KOPT-K1 (cell line): ENCODE results near the gene CENPT.
A peak's percentile ranks its signal among the peaks of the same experiment; 100 is the strongest.
"Not testable (repeated sequence)": the region's sequence is repeated elsewhere in the genome, so short reads cannot be mapped to it uniquely, and the experiment has no call there.

Experiments
- H3K27ac ChIP-seq: fragments of 200-600 bp; sonication (generic); 2 replicates; pipeline ENCODE4 v1.5.1; 2016; ENCODE audit warnings: antibody characterized with exemption, mild to moderate bottlenecking, low read depth, low read length; ENCODE audit not compliant: poor library complexity, severe bottlenecking
- H3K36me3 ChIP-seq: fragments of 200-600 bp; sonication (generic); 2 replicates; pipeline ENCODE4 v1.5.1; 2017; ENCODE audit warnings: antibody characterized with exemption, mild to moderate bottlenecking, low read length, moderate library complexity; ENCODE audit not compliant: insufficient read depth
- H3K9me3 ChIP-seq: fragments of 200-600 bp; sonication (generic); 2 replicates; pipeline ENCODE4 v1.5.1; 2017; ENCODE audit warnings: antibody characterized with exemption, low read length, mild to moderate bottlenecking; ENCODE audit not compliant: insufficient read depth, poor library complexity, severe bottlenecking

CENPT gene

DNA sequence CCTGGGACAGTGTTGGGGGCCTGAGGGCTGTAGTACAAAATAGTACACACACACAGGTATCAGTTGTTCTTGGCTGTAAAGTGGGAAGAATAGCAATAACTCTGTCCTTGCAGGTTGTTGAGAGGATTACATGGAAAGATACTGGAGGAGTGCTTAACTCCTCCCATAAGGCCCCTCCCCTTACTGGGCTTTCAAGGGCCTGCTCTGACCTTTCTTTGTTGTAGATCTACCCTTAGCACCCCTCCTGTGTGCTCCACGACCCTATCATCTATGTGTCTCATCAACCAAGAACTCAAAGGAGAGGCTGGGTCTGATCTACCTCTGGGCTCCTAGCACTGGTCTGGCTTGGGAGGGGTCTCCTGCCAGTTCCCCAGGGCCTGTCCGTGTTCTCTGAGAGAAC, 17.1 kb upstream of the CENPT start:
- no peaks in the 10 kb centered on the region for H3K9me3 ChIP-seq
- H3K27ac ChIP-seq, result no peak overlapping the region
- H3K36me3 ChIP-seq, result peaks cover 96% of the 10 kb centered on the region

DNA sequence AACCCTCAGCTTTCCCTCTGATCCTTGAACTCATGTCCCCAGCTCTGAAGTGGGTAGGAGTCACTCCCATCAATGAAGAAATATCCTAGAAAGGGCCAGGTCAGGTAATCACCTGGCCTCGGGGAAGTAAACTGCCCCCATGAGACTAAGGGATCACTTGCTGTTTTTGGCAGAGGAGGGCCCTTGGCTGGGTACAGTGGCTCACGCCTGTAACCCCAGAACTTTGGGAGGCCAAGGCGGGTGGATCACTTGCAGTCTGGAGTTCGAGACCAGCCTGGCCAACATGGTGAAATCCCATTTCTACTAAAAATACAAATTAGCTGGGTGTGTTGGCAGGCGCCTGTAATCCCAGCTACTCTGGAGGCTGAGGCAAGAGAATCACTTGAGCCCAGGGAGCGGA, 16.6 kb upstream of the CENPT start:
- H3K9me3 ChIP-seq, H3K27ac ChIP-seq: not testable (repeated sequence)
- peaks cover 90% of the 10 kb centered on the region for H3K36me3 ChIP-seq

DNA sequence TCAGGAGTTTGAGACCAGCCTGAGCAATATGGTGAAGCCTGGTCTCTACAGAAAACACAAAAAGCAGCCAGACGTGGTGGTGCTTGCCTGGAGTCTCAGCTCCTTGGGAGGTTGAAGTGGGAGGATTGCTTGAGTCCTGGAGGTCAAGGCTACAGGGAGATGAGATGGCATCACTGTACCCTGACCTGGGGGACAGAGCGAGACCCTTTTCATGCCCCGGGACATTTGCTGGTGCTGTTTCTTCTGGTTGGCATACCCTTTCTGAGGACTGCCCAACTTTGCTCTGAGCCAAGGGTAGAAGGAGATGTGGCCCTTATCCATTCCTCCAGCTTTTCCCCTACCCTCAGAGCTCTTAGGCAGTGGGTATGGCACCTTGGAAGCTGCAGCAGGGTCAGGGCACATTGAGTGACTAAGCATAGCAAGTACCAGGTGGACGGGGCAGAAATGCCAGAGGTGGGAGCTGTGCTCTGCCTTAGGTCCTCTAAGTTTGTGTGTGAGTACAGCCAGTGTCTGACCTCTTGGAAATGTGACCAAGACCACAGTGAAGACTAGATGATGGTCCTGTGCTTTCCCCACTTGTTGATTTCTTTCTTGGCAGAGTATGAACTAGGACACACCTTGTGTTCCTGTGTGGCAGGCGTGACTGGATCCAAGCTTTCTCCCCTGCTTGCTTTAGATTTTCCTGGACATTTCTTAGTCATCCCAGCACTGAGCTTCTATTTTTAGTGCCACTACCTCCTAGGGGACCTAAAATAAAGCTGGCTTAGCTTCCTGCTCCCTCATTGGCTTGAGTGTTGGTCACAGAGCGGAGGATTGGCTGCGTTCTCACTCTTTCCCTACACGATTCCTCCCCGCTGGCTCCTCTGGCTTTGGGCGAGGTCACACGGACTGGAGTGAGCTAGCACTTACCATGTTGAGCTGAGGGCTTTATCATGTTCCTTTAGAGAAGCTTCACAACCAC, 15.4 kb upstream of the CENPT start:
- Histone ChIP-seq H3K9me3 (no peaks in the 10 kb centered on the region), H3K27ac (no peak overlapping the region), H3K36me3 (peaks cover 87% of the 10 kb centered on the region)

DNA sequence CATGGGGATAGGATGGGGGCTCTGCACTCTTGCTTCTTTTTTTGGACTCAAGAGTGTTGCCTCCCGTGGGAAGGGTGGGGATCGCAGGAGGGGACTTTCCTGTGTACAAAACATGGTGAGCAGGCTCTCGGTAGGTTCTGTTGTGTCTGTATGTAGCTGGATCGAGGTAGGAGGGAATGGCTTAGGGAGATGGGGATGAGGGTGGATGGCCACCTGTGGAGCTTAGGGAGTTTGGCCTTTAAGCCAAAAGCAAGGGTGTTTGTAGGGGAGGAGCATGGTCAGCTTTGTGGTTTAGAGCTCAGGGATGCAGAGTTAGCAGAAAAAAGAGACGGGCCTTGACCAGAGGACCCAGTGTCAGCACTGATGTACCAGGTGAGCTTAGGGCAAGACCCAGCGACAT, 14.4 kb upstream of the CENPT start:
- Histone ChIP-seq H3K27ac (no peak overlapping the region), H3K9me3 (no peaks in the 10 kb centered on the region), H3K36me3 (peaks cover 84% of the 10 kb centered on the region)

DNA sequence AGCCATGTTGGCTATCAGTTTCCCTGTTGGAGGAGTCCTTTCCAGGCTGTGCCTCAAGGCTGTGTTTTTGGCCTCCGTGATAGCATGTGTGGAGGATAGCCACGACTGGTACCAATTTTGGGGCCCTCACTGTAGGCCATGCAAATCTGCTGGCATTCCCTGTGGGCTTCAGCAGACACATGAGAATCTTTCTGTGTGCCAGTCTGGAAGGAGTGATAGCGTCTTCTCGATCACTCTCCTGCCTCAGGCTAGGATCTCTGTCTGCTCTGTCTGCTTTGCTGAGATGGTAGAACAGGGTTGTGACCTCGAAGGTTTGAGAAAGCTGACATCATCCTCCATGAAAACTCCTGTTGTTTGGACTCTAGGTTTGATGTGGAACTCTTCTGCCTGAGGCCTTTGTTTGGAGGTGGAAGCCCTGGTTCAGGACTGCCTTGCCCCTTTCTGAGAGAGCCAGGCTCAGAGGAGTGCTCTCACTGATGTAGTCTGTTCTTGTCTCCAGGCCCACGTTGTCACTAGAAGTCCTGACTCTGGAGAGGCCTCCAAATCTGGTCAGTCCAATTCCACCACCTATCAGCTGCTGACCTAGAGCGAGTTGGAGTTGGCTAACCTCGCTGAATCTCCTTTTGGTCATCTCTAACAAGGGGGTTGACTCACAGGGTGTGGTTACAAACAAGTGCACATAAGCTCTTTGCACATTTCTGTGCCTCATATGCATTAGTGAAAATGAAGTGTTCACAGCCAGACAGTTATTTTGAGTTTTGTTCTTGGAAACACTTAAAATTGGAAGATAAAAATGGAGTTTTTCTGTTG, 13.3 kb upstream of the CENPT start:
- H3K27ac ChIP-seq, result no peak overlapping the region
- H3K36me3 ChIP-seq, result peaks cover 76% of the 10 kb centered on the region
- no peaks in the 10 kb centered on the region for H3K9me3 ChIP-seq

DNA sequence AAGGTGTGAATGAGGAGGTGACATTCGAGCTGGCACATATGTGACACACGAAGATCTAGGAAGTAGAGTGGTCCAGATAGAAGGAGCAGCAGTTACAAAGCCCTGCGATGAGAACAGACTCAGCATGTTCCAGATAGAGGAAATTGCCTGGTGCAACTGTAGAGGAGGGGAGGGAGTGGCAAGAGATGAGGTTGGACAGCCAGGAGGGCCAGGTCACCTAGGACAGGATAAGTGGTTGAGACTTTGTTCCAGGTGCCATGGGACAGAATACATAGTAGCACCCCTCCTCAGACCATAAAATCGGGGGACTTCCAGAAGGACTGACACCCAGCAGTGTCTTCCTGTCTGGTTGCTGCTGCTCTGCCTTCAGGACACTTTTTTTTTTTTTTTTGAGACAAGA, 11.0 kb upstream of the CENPT start:
- Histone ChIP-seq H3K9me3 (no peaks in the 10 kb centered on the region), H3K27ac (no peak overlapping the region), H3K36me3 (peaks cover 59% of the 10 kb centered on the region)

DNA sequence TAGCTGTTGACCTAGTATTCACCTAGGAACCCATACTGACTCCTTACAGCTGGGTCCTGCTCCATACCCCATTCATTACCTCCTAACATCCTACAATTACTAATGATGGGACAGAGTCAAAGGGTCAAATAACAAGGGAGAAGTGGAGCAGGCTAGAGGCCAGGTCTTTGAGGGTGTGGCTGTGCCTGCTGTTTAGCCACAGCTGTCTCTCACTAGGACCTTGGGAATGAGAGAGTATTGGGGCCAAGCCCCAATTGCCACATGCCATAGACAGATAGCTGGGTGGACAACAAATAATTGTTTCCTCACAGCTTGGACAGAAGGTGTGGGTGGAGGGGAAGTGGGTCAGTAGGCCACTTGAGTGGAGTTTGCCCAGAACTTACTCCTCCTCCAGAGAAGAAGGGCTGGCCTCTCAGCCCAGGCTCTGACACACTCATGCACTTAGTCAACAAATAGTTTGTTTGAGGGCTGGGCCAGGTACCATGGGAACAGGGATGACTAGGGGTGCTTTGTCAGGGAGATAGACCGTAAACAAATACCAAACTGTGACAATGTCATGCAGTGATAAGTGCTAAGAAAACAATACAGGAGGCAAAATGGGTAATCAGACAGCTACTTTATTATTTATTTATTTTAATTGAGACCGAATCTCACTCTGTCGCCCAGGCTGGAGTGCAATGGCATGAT, 10.2 kb upstream of the CENPT start:
- Histone ChIP-seq H3K27ac (no peak overlapping the region), H3K9me3 (no peaks in the 10 kb centered on the region), H3K36me3 (peaks cover 53% of the 10 kb centered on the region)

DNA sequence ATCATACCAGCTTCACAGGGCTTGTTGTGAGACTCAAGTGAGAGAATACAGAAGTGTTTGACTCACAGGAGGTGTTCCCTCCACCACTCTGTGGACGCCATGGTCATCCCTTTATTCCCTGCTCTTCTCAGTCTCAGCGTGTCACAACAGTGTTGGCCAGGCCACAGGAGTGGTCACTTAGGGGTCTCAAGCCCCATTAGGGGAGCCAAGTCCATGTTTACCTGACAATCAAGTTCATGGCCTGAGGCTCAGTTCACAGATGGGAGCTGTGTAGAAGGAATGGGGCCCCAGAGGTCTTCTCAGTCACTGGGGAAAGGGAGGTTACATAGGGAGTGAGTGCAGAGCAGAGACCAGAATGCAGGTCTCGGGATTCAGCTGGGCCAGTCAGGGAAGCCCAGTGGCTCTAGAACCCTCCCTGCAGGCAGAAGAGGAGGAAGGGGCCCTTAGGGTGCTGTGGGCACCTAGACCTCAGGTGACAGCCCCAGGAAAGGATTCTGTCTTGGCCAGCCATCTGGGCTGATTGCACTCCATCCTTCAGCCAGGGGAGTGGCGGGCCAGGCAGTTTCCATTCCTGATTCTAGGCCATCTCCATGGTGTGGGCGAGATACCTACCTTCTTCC, 9.5 kb upstream of the CENPT start:
- Histone ChIP-seq H3K36me3 (peaks cover 48% of the 10 kb centered on the region), H3K27ac (no peak overlapping the region), H3K9me3 (no peaks in the 10 kb centered on the region)

DNA sequence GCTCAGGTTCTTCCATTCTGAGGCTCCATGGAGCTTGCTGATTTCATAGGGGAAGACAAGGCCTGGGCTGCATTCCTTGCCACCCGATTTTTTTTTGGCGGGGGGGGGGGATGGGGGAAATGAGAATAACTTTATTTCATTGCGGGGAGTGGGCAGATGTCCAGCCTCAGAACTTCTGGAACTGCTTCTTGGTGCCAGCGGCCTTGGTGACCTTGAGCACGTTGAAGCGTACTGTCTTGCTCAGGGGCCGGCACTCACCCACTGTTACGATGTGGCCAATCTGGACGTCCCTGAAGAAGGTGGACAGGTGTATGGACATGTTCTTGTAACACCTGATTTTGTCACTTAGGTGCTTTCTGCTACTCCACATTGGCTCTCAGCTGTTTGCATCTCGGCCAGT, 8.3 kb upstream of the CENPT start:
- peaks cover 43% of the 10 kb centered on the region for H3K36me3 ChIP-seq
- H3K27ac ChIP-seq, result no peak overlapping the region
- H3K9me3 ChIP-seq, result no peaks in the 10 kb centered on the region

DNA sequence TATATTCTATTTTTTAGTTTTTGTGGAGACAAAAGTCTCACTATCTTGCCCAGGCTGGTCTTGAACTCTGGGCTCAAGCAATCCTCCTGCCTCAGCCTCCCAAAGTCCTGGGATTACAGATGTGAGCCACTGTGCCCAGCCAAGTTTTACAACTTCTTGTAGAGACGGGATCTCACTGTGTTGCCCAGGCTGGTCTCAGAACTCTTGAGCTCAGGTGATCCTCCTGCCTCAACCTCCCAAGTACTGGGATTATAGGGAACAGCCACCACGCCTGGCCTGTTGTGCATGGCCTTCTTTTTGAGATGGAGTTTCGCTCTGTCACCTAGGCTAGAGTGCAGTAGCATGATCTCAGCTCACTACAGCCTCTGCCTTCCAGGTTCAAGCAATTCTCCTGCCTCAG, 6.2 kb upstream of the CENPT start:
- Histone ChIP-seq H3K27ac (no peak overlapping the region), H3K9me3 (no peaks in the 10 kb centered on the region), H3K36me3 (peaks cover 47% of the 10 kb centered on the region)

DNA sequence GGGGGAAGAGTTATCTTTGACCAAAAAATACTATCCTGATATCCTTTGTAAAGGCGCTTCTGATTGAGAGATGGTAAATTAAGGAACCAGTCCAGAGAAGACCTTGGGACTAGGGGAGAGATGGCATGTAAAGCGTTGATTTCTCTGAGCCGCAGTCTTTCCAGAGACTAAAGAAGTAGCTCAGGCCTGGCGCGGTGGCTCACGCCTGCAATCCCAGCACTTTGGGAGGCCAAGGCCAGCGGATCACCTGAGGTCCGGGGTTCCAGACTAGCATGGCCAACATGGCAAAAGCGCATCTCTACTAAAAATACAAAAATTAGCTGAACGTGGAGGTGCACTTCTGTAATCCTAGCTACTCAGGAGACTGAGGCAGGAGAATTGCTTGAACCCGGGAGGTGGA, 625 bp upstream of the CENPT start:
- Histone ChIP-seq H3K27ac (peak overlapping the region; percentile 93), H3K9me3 (no peaks in the 10 kb centered on the region), H3K36me3 (peaks cover 37% of the 10 kb centered on the region)

DNA sequence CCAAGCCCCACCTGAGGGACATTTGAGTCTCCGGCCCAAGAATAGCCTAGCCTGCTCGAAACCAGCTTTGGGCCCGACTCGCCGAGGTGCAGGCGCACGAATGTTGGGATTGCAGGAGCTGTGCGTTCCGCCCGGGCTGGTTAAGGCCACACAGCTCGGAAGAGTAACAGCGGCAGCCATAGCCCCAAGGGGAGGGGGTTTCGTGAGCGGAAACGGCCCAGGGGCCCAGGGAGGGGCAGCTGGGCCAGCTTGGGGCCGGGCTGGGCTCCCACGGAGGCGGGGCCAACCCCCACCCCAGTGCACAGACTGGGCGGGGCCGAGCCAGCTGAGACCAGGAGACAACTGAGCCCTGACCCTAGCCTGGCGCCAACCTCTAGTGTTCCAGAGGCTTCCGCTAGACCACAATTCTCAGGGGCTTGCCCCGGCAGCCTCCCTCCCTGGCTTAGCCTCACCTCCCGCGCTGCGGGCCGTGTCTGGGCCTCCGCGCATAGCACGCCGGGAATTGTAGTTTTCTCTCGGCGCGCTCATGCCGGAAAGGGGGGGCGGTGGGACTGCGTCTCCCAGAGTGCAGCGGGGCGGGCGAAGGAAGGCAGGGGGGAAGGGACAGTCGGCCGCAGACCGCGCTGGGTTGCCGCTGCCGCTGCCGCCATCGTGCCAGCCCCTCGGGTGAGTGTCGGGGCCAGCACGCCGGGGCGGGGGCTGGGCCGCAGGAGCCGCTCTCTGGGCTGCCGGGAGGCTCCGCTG, 1.0 kb downstream of the CENPT start, which contains the start of gene NUTF2:
Gene NUTF2 (plus strand): TSS at position 614 of the 744 bp plus-strand sequence. CDS start 18,198 bp downstream, outside the sequence.
- Histone ChIP-seq H3K27ac (peak within 1 kb of the TSS; percentile 93), H3K36me3 (peaks cover 30% of the 10 kb centered on the region), H3K9me3 (no peaks in the 10 kb centered on the region)

DNA sequence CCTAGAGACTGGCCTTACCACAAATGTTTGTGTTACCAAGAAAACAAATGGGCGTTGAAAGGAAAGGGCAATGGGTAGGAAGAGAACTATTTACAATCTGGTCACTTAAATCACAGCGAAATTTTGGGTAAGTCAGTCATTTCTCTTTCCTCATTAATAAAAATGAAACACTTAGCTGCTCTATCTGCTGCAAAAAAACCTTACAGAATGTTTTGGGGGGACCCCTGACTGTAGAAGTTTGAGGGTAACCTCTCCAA, 1.5 kb downstream of the CENPT start:
- Histone ChIP-seq H3K36me3 (peaks cover 29% of the 10 kb centered on the region), H3K9me3 (no peaks in the 10 kb centered on the region), H3K27ac (peak overlapping the region; percentile 93)

DNA sequence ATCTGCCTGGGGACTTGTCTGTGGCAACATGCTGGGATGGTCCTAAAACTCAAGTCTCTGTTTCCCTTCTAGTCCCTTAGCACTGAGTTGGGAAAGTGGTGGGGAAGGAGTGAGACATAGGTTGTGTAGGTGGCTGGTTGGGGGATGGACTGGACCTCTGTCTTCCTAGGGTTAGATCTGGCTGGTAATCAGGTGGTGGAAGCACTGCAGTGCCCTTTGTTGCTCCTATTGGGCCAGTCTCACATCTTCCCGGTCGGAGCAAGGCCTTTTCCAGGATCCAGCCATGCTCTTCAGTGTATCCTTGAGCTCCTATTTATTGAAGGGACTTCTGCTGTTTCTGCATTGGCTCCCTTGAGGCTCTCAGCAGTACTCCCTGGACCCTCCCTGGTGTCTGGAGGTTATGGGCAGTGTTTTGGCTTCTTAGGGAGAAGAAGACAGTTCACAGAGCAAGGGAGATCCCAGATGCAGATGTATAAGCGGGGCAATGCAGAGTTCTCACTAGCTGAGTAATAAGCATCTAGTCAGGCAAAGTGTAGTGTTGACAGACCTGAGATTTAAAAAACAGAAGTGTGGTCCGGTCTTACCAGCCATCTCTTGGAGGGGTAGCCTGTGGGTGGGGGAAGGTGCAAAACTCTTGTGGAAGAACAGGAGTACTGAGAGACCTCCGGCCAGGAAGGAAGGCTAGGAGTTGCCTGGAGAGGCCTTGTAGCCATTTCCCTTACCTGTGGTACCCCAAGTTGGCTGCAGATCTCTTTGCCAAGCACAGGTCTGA, 2.0 kb downstream of the CENPT start:
- Histone ChIP-seq H3K36me3 (peaks cover 25% of the 10 kb centered on the region), H3K9me3 (no peaks in the 10 kb centered on the region), H3K27ac (peak overlapping the region; percentile 93)
